MCF 10A (cell line): ENCODE results near the gene RAMP3. TPM values are rescaled to one million over a fixed set of nuclear protein-coding genes. Genes with fewer than 3 reads are reported as not detected.

Experiments
- Bru-seq: library from RNA; stranded (reverse); fragments of 400-500 nt; gene quantifications from one replicate; lab custom pipeline; 2021; lab: Mats Ljungman, UMichigan
- BruChase-seq, 2 experiments: library from RNA; stranded (reverse); fragments of 400-500 nt; gene quantifications; one replicate each; lab custom pipeline; 2021; lab: Mats Ljungman, UMichigan
- BruUV-seq: library from RNA; stranded (reverse); fragments of 400-500 nt; replicated peaks from 2 replicates; lab custom pipeline; 2021; lab: Mats Ljungman, UMichigan
- CTCF ChIA-PET: fragments of 300-600 bp; sonication (Branson Sonifier 250); formaldehyde crosslinking; extraction: SDS; loops from one replicate; lab custom pipeline; 2021; ENCODE audit warnings: antibody characterized with exemption, inconsistent platforms; lab: Yijun Ruan, JAX
- POLR2A ChIA-PET: fragments of 300-600, 350-650 bp; sonication (Branson Sonifier 250); formaldehyde crosslinking; extraction: SDS; loops from one replicate; lab custom pipeline; 2020; ENCODE audit warnings: antibody characterized with exemption, inconsistent platforms; lab: Yijun Ruan, JAX
- DNase-seq: peaks from one replicate; pipeline ENCODE4 v3.0.0-alpha.2; 2018; ENCODE audit not compliant: unreplicated experiment
- H3K27ac Mint-ChIP-seq: one replicate; pipeline ENCODE4 v1.8.0; 2022; ENCODE audit warnings: mild to moderate bottlenecking, low read depth, mixed read lengths; ENCODE audit not compliant: unreplicated experiment
- H3K27me3 Mint-ChIP-seq: one replicate; pipeline ENCODE4 v1.8.0; 2022; ENCODE audit warnings: mixed read lengths; ENCODE audit not compliant: insufficient read depth, unreplicated experiment
- H3K36me3 Mint-ChIP-seq: one replicate; pipeline ENCODE4 v1.8.0; 2022; ENCODE audit warnings: mild to moderate bottlenecking, moderate library complexity, mixed read lengths; ENCODE audit not compliant: insufficient read depth, unreplicated experiment
- H3K4me1 Mint-ChIP-seq: one replicate; pipeline ENCODE4 v1.8.0; 2022; ENCODE audit warnings: mixed read lengths; ENCODE audit not compliant: insufficient read depth, unreplicated experiment
- H3K4me3 Mint-ChIP-seq: one replicate; pipeline ENCODE4 v1.8.0; 2022; ENCODE audit warnings: mild to moderate bottlenecking, moderate library complexity, mixed read lengths; ENCODE audit not compliant: unreplicated experiment
- H3K9me3 Mint-ChIP-seq: one replicate; pipeline ENCODE4 v1.8.0; 2022; ENCODE audit warnings: mixed read lengths; ENCODE audit not compliant: unreplicated experiment
- intact Hi-C: fragments of 100-400 bp; cut with micrococcal nuclease; formaldehyde crosslinking; loops from 2 replicates; pipeline ENCODE4 v1.14.1; 2022
- long read RNA-seq: library from polyadenylated mRNA; stranded (forward); transcript quantifications from one replicate; pipeline ENCODE4 v2.0.0, GENCODE V29; 2022
- total RNA-seq: library from RNA; stranded (reverse); gene quantifications from 2 replicates; pipeline ENCODE4 v1.2.3, GENCODE V29; 2022
- TF ChIP-seq, protein P1 (sequence below): fragments of 200-600 bp; IDR thresholded peaks from one replicate; pipeline ENCODE4 v1.8.0; 2022; ENCODE audit warnings: antibody characterized with exemption, mild to moderate bottlenecking; ENCODE audit not compliant: unreplicated experiment

RAMP3 gene, protein sequence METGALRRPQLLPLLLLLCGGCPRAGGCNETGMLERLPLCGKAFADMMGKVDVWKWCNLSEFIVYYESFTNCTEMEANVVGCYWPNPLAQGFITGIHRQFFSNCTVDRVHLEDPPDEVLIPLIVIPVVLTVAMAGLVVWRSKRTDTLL
- total RNA-seq (not detected in 2 replicates), Bru-seq, nascent RNA (not detected), BruChase-seq, experiment 1, labeled RNA remaining after a 6-hour chase (not detected), BruChase-seq, experiment 2, labeled RNA remaining after a 2-hour chase (not detected)
- long read RNA-seq: 0 reads

DNA sequence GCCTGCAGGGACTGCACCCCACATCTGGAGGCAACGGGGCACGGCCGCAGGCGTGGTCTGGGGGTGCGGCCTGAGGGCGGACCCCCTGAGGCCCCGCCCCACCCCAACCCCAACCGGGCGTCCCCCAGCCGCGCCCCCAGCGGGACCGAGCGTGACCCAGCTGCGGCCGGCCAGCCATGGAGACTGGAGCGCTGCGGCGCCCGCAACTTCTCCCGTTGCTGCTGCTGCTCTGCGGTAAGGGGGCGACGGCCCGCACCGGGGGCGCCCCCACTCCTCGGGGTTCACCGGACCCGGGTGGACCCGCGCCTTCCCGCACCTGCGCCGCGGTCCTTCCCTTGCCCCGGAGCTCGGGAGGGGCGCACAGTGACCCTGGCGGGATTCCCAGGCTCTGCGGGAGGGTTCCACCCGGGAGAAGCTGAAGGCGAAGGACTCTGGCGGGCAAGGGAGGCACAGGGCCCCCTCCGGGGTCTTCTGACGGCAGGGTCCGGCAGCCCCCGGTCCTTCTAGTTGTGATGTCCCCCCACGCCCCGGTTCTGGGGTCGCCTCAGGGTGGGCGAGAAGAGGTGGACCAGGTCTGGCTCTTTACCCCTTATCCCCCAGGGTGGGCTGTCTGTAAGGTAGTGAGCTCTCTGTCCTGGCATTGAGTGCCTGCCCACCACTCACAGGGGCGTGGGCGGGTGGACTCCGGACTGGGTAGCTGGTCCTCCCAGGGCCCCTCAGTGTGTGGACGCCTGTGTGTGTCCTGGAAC, at the start of gene RAMP3:
Gene RAMP3 (plus strand): TSS at position 139 of the 749 bp plus-strand sequence. CDS start 38 bp downstream, at position 177.
- CTCF ChIA-PET: interaction anchor here (0.5 to 8.2 kb wide), 6 partner anchors 9 to 436 kb away, joined by 3 to 81 read pairs (median 3); no protein-coding TSS in a partner anchor
- H3K9me3 Mint-ChIP-seq: no peaks in the 10 kb centered on the region
- TF ChIP-seq, protein P1, sequence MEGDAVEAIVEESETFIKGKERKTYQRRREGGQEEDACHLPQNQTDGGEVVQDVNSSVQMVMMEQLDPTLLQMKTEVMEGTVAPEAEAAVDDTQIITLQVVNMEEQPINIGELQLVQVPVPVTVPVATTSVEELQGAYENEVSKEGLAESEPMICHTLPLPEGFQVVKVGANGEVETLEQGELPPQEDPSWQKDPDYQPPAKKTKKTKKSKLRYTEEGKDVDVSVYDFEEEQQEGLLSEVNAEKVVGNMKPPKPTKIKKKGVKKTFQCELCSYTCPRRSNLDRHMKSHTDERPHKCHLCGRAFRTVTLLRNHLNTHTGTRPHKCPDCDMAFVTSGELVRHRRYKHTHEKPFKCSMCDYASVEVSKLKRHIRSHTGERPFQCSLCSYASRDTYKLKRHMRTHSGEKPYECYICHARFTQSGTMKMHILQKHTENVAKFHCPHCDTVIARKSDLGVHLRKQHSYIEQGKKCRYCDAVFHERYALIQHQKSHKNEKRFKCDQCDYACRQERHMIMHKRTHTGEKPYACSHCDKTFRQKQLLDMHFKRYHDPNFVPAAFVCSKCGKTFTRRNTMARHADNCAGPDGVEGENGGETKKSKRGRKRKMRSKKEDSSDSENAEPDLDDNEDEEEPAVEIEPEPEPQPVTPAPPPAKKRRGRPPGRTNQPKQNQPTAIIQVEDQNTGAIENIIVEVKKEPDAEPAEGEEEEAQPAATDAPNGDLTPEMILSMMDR: no peak
- peaks cover 14% of the 10 kb centered on the region for H3K27me3 Mint-ChIP-seq
- H3K27ac Mint-ChIP-seq: no peak within 1 kb of the TSS
- no TSS peak for BruUV-seq
- POLR2A ChIA-PET: no interaction called here
- intact Hi-C loops: loop anchor here (10.0 kb wide), 3 partner anchors 417 to 1197 kb away; partner anchors contain the start of gene ADCY1
- no peak for DNase-seq
- H3K4me1 Mint-ChIP-seq: no peaks in the 10 kb centered on the region
- H3K4me3 Mint-ChIP-seq: no peak within 1 kb of the TSS
- no peaks in the 10 kb centered on the region for H3K36me3 Mint-ChIP-seq

DNA sequence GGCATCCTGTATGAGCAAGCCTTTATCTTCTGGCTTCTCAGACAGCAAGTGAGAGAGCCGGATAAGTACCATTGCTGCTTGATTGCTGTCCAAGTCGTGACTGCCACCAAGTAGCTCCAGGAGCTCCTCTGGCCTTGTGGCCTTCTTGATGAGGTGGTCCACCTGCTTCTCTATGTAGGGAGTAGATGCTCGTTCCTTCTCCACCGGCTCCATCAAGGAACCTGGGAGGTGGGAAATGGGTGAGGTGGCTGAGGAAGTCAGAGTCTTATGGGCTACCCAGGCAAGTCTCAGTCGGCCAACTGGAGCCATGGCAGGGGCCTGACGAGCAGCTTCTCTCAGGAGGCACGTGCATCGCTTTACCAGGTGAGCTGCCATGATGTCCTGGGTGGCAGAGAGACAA, 48.7 kb upstream of the RAMP3 start:
- intact Hi-C loops: no loop called here
- Mint-ChIP-seq H3K36me3 (peaks cover 51% of the 10 kb centered on the region), H3K4me3 (peak overlapping the region; percentile 55), H3K27me3 (no peaks in the 10 kb centered on the region), H3K27ac (no peak overlapping the region), H3K9me3 (no peaks in the 10 kb centered on the region), H3K4me1 (peaks cover 19% of the 10 kb centered on the region)
- CTCF ChIA-PET: interaction anchor here (0.7 kb wide), 1 partner anchor 253 kb away, joined by 5 read pairs; no protein-coding TSS in a partner anchor
- no TSS peak for BruUV-seq
- TF ChIP-seq, protein P1: no peak
- no peak for DNase-seq
- POLR2A ChIA-PET: interaction anchor here (0.7 kb wide), 1 partner anchor 16 kb away, joined by 3 read pairs; no protein-coding TSS in a partner anchor

DNA sequence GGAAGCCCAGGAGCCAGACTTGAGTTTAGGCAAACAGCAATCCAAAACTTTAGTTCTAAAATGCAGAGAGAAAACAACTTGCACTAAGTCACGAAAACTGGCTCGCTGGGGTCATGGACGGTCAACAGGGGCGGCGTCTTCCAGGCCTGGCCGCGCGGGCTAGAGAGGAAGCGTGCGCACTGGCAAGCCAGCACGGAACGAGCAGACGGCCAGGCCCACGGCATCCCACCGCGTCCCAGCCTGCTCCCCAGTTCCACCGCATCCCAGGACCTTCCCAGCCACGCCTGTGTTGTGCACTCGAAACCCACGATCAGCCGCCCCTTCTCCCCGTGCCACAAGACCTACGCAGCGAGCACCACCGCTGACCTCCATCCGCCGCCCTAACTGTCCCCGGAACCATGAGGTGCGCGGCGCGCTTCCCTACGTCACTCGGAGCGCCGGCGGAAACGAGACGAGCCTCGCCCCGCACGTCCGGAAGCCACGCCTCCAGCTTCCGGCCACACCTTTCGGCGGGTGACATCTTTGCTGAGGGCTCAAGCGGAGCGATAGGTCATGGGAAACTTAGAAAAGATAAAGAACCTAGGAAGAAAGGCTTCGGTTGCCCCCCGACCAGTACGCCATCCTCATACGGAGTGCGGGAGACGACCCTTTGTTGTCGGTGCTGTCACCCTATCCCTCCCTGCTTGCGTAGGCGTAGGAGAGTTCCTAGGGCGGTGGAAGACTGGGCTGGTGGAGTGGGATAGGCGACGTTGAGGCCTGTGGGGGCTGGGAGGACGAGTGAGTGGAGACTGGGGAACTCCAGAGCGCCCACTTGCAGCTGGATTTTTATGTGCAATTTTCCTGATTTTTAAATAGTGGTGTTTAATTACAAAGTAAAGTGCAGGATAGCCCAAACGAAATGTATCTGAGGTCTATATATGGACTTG, 46.0 kb upstream of the RAMP3 start, which contains the start of gene TBRG4:
Gene TBRG4 (minus strand): TSS at position 400 of the 926 bp plus-strand sequence. CDS start 2,460 bp downstream, outside the sequence.
- peak; percentile 94 for DNase-seq
- TF ChIP-seq, protein P1: no peak
- Mint-ChIP-seq H3K36me3 (peaks cover 30% of the 10 kb centered on the region), H3K9me3 (no peaks in the 10 kb centered on the region), H3K4me3 (peak within 1 kb of the TSS; percentile 91), H3K27me3 (no peaks in the 10 kb centered on the region), H3K27ac (peak within 1 kb of the TSS; percentile 97), H3K4me1 (peaks cover 19% of the 10 kb centered on the region)
- CTCF ChIA-PET: interaction anchor here (0.6 to 1.6 kb wide), 7 partner anchors 8 to 711 kb away, joined by 3 to 5 read pairs (median 4); no protein-coding TSS in a partner anchor
- POLR2A ChIA-PET: interaction anchor here (0.7 to 3.2 kb wide), 47 partner anchors 9 to 538 kb away, joined by 3 to 59 read pairs (median 5); partner anchors contain the start of genes CCM2, DDX56, H2AZ2 and OGDH
- intact Hi-C loops: loop anchor here (10.0 kb wide), 1 partner anchor 117 kb away; no protein-coding TSS in a partner anchor
- TSS peak; percentile 95 for BruUV-seq
